T-cell (primary cell): ENCODE measurements around the gene GTF2E1. TPM values are rescaled to one million over a fixed set of nuclear protein-coding genes. Genes with fewer than 3 reads are reported as not detected.

ENCODE experiments used
- ATAC-seq, 4 experiments: fragments of 200-7000 bp in 3 of 4; fragments of 150-1000 bp in 1 of 4; cut with Tn5 transposase; replicated peaks in 1 of 4; 1 replicate in 3 of 4; 2 replicates in 1 of 4; pipeline ENCODE4 v1.10.0; 2021; ENCODE audit warnings: moderate library complexity in 3 of 4, mild to moderate bottlenecking in 2 of 4, moderate number of reproducible peaks in 1 of 4
- CTCF ChIA-PET, 2 donors: fragments of 300-600 bp; sonication (Branson Sonifier 250); formaldehyde crosslinking; loops; one replicate each; lab custom pipeline; 2022; ENCODE audit warnings: antibody characterized with exemption in 2 of 2; lab: Charles Lee
- POLR2A ChIA-PET, 2 donors: fragments of 300-600 bp; sonication (Branson Sonifier 250); formaldehyde crosslinking; loops; one replicate each; lab custom pipeline; 2022; ENCODE audit warnings: antibody characterized with exemption in 2 of 2; lab: Charles Lee
- DNase-seq, 35 experiments: peaks; one replicate each; pipeline versions ENCODE4 v3.0.0 to v3.0.0-alpha.2; 2013 to 2023
- H3K27ac ChIP-seq: one replicate; pipeline ENCODE4 v1.5.1; 2013; ENCODE audit warnings: low read length
- H3K27me3 ChIP-seq, 2 experiments: replicated peaks in 1 of 2; 1 replicate in 1 of 2; 2 replicates in 1 of 2; pipeline versions ENCODE4 v1.6.1 to v1.7.0; 2013; ENCODE audit warnings: low read length in 1 of 2, mixed read lengths in 1 of 2; ENCODE audit not compliant: control insufficient read depth in 2 of 2, insufficient read depth in 2 of 2; ENCODE audit errors: extremely low read depth in 1 of 2
- H3K36me3 ChIP-seq, 2 donors: 1 replicate in 1 of 2; 2 replicates in 1 of 2; pipeline versions ENCODE4 v1.6.1 to v1.7.0; 2013; ENCODE audit warnings: low read length in 1 of 2; ENCODE audit not compliant: control insufficient read depth in 2 of 2, insufficient read depth in 1 of 2; ENCODE audit errors: extremely low read depth in 1 of 2
- H3K4me1 ChIP-seq, 2 experiments: 1 replicate in 1 of 2; 2 replicates in 1 of 2; pipeline versions ENCODE4 v1.6.1 to v1.7.0; 2013; ENCODE audit warnings: low read length in 2 of 2, mixed read lengths in 1 of 2; ENCODE audit not compliant: insufficient read depth in 2 of 2, control insufficient read depth in 1 of 2; ENCODE audit errors: extremely low read depth in 1 of 2
- H3K4me3 ChIP-seq, 2 donors: 1 replicate in 1 of 2; 2 replicates in 1 of 2; pipeline versions ENCODE4 v1.5.1 to v1.7.0; 2013; ENCODE audit warnings: mild to moderate bottlenecking in 2 of 2, low read length in 1 of 2, moderate library complexity in 1 of 2; ENCODE audit not compliant: control insufficient read depth in 1 of 2; ENCODE audit errors: extremely low read depth in 1 of 2
- H3K9me3 ChIP-seq: 2 replicates; pipeline ENCODE4 v1.7.0; 2013
- H3K27ac Mint-ChIP-seq, 2 donors: one replicate each; pipeline ENCODE4 v1.8.0; 2020 to 2021; ENCODE audit warnings: mild to moderate bottlenecking in 2 of 2, mixed read lengths in 2 of 2
- H3K27me3 Mint-ChIP-seq, 2 donors: one replicate each; pipeline ENCODE4 v1.8.0; 2021 to 2022; ENCODE audit warnings: mixed read lengths in 2 of 2
- H3K36me3 Mint-ChIP-seq: one replicate; pipeline ENCODE4 v1.8.0; 2021; ENCODE audit warnings: mixed read lengths
- H3K4me1 Mint-ChIP-seq, 3 donors: one replicate each; pipeline ENCODE4 v1.8.0; 2020 to 2022; ENCODE audit warnings: mixed read lengths in 3 of 3, mild to moderate bottlenecking in 1 of 3
- H3K4me3 Mint-ChIP-seq, 3 donors: one replicate each; pipeline ENCODE4 v1.8.0; 2020 to 2022; ENCODE audit warnings: mild to moderate bottlenecking in 3 of 3, mixed read lengths in 3 of 3, moderate library complexity in 3 of 3
- H3K9me3 Mint-ChIP-seq, 3 donors: one replicate each; pipeline ENCODE4 v1.8.0; 2020 to 2022; ENCODE audit warnings: mixed read lengths in 3 of 3
- WGBS: methylation state at CpG from one replicate; pipeline ENCODE4 v1.1.5; 2013; ENCODE audit warnings: missing lambda C conversion rate; ENCODE audit not compliant: insufficient coverage; 5-methylcytosine and 5-hydroxymethylcytosine counted together
- total RNA-seq, 35 experiments: library from RNA in 6 of 35; stranded (reverse) in 6 of 35; fragments of 120-200 nt in 1 of 35; gene quantifications; one replicate each; pipeline versions ENCODE4 v1.2.1 to v1.2.4 and lab custom pipeline; 2013 to 2026

The GTF2E1 gene
- total RNA-seq, 5 donors from 2014 or later (not counting 1 experiment from before 2014, with no cell fraction given): 13.3 to 28.5 (median 26.0) TPM

DNA sequence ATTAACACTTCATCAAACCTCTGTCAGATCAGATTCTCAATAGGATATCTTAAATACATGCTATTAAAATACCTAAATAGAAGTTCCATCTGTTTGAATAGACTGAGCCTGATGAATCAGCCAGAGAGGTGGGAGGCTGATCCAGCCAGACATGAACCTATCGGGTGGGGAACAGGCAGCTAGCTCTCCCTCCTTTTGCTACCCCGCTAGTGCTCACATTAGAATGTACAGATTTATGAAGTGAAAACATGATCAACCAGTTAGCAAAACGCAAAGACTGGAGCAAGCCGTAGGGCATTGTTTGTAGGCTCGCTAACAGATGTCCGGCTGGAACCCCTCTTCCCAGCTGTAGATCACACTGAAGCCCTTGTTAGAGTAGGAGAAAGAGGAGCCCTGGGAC lies 54.4 kb downstream of the GTF2E1 start:
- Mint-ChIP-seq H3K4me1 (peaks cover 0 to under 1% (median 0%) of the 10 kb centered on the region in 3 donors), H3K27me3 (peaks cover 0 to 9% of the 10 kb centered on the region in 2 donors), H3K27ac (no peak overlapping the region), H3K9me3 (no peaks in the 10 kb centered on the region), H3K4me3 (no peak overlapping the region), H3K36me3 (no peaks in the 10 kb centered on the region)
- POLR2A ChIA-PET: no interaction called here
- Histone ChIP-seq H3K4me1 (no peaks in the 10 kb centered on the region), H3K9me3 (no peaks in the 10 kb centered on the region), H3K4me3 (no peak overlapping the region), H3K27ac (no peak overlapping the region), H3K36me3 (no peaks in the 10 kb centered on the region), H3K27me3 (peaks cover 0 to 3% of the 10 kb centered on the region in 2 experiments)
- no peak for DNase-seq
- WGBS: 100% methylated on average over 1 of the region's 6 CpGs
- CTCF ChIA-PET: no interaction called here
- ATAC-seq: no peak

GRCh38 chr3:120797857-120798256 lies 55.3 kb downstream of the GTF2E1 start:
- CTCF ChIA-PET: interaction anchor here in 1 of 2 donors (0.9 to 1.1 kb wide), 2 partner anchors 9 to 237 kb away, joined by 4 read pairs; no protein-coding TSS in a partner anchor
- H3K9me3 ChIP-seq: no peaks in the 10 kb centered on the region
- H3K36me3 ChIP-seq: no peaks in the 10 kb centered on the region
- H3K27ac ChIP-seq: no peak overlapping the region
- no peak overlapping the region for H3K4me3 Mint-ChIP-seq
- H3K27me3 ChIP-seq: peaks cover 0 to 3% of the 10 kb centered on the region in 2 experiments
- H3K27ac Mint-ChIP-seq: no peak overlapping the region
- H3K27me3 Mint-ChIP-seq: peaks cover 0 to 9% of the 10 kb centered on the region in 2 donors
- H3K4me1 Mint-ChIP-seq: no peaks in the 10 kb centered on the region
- H3K4me3 ChIP-seq: no peak overlapping the region
- WGBS: 100% methylated on average over 1 of the region's 2 CpGs
- H3K9me3 Mint-ChIP-seq: no peaks in the 10 kb centered on the region
- H3K36me3 Mint-ChIP-seq: no peaks in the 10 kb centered on the region
- no peaks in the 10 kb centered on the region for H3K4me1 ChIP-seq
- DNase-seq (no peak), ATAC-seq (no peak)
- POLR2A ChIA-PET: no interaction called here

DNA sequence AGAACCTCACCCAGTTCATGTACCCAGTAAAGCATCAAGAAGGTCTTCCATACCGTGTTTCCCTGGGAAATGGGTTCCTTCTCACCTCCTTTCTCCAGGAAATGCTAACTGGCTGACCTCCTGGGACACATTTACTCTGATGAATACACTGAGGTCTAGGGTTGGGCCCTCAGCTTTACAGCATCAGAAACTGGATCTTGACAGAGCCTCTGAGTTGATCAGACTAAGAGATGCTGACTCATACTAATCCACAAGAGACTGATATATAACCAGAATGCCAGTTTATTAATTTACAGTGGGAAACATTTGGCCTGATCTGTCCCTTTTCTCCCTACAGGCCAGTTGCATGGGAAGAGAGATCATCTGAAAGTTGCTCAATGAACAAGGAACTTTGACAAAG lies 55.8 kb downstream of the GTF2E1 start:
- Histone ChIP-seq H3K27ac (no peak overlapping the region), H3K4me3 (no peak overlapping the region), H3K27me3 (peaks cover 0 to 3% of the 10 kb centered on the region in 2 experiments), H3K9me3 (no peaks in the 10 kb centered on the region), H3K36me3 (no peaks in the 10 kb centered on the region), H3K4me1 (no peaks in the 10 kb centered on the region)
- H3K27ac Mint-ChIP-seq: no peak overlapping the region
- peaks cover 0 to 9% of the 10 kb centered on the region in 2 donors for H3K27me3 Mint-ChIP-seq
- DNase-seq (no peak), ATAC-seq (no peak)
- no peaks in the 10 kb centered on the region for H3K4me1 Mint-ChIP-seq
- no peaks in the 10 kb centered on the region for H3K36me3 Mint-ChIP-seq
- no peak overlapping the region for H3K4me3 Mint-ChIP-seq
- CTCF ChIA-PET: interaction anchor here (0.9 to 1.2 kb wide), 3 partner anchors 9 to 240 kb away, joined by 3 to 4 read pairs (median 4); no protein-coding TSS in a partner anchor
- POLR2A ChIA-PET: no interaction called here
- WGBS: 33% methylated on average over 1 of the region's 1 CpG
- H3K9me3 Mint-ChIP-seq: no peaks in the 10 kb centered on the region

DNA sequence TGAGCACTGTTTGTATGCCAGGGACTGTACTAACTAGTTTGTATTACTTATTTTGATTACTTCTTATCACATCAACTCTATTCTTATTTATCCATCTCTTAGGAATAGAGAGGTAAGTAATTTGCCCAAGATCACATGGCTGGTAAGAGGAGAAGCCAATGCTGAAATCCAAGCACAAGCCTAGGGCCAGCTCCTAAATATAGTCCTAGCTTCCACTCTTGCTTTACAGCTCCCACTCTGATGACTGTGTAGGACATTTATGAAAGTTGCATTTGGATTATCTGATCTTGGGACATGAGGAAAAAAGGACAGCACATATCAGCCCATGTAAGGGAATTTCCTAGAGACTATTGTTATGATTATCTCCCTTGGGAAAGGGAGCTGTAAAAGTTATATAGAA lies 58.1 kb downstream of the GTF2E1 start:
- no peak overlapping the region for H3K27ac Mint-ChIP-seq
- H3K27me3 ChIP-seq: peaks cover 0 to 3% of the 10 kb centered on the region in 2 experiments
- no peak overlapping the region for H3K27ac ChIP-seq
- ChIA-PET CTCF (interaction anchor here (1.1 to 1.7 kb wide), 4 partner anchors 237 to 242 kb away, joined by 3 to 7 read pairs (median 6); no protein-coding TSS in a partner anchor), POLR2A (no interaction called here)
- H3K4me3 Mint-ChIP-seq: no peak overlapping the region
- H3K4me1 Mint-ChIP-seq: no peaks in the 10 kb centered on the region
- no peak for ATAC-seq
- H3K36me3 ChIP-seq: no peaks in the 10 kb centered on the region
- H3K27me3 Mint-ChIP-seq: peaks cover 0 to 9% of the 10 kb centered on the region in 2 donors
- H3K4me3 ChIP-seq: no peak overlapping the region
- no peak for DNase-seq
- H3K4me1 ChIP-seq: no peaks in the 10 kb centered on the region
- H3K36me3 Mint-ChIP-seq: no peaks in the 10 kb centered on the region
- no peaks in the 10 kb centered on the region for H3K9me3 ChIP-seq
- no peaks in the 10 kb centered on the region for H3K9me3 Mint-ChIP-seq

DNA sequence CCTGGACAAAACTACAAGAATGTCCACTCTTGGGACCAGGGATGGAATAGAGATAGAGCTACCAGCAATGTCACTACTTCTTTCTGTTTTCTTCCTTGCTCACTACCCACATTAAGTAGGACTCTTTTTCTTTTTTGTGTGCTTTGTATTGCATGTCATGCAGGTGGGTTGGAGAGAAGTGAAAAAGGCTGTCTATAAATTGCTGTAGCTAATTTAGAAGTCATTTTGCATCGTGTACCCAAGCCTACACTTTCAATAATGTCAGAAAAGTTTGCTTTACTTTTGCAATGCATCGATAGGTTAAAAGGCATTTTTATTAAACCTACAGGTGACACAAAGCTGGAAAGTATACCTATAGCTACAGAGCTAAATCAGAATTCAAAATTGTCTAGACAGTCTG lies 58.9 kb downstream of the GTF2E1 start:
- Histone ChIP-seq H3K36me3 (no peaks in the 10 kb centered on the region), H3K27me3 (peaks cover 0 to 3% of the 10 kb centered on the region in 2 experiments), H3K4me3 (no peak overlapping the region), H3K27ac (no peak overlapping the region), H3K4me1 (no peaks in the 10 kb centered on the region), H3K9me3 (no peaks in the 10 kb centered on the region)
- ATAC-seq (no peak), DNase-seq (no peak)
- no CpG with 5 or more reads among the region's 2 CpGs for WGBS
- Mint-ChIP-seq H3K4me3 (no peak overlapping the region), H3K4me1 (no peaks in the 10 kb centered on the region), H3K36me3 (no peaks in the 10 kb centered on the region), H3K9me3 (no peaks in the 10 kb centered on the region), H3K27ac (no peak overlapping the region), H3K27me3 (peaks cover 2 to 9% of the 10 kb centered on the region in 2 donors)
- POLR2A ChIA-PET: no interaction called here
- CTCF ChIA-PET: interaction anchor here (0.5 to 1.7 kb wide), 4 partner anchors 238 to 379 kb away, joined by 3 to 7 read pairs (median 4); no protein-coding TSS in a partner anchor

GRCh38 chr3:120802916-120803315 lies 60.4 kb downstream of the GTF2E1 start:
- no peaks in the 10 kb centered on the region for H3K4me1 Mint-ChIP-seq
- DNase-seq (no peak), ATAC-seq (no peak)
- no peak overlapping the region for H3K4me3 Mint-ChIP-seq
- Histone ChIP-seq H3K36me3 (no peaks in the 10 kb centered on the region), H3K27me3 (no peaks in the 10 kb centered on the region), H3K9me3 (no peaks in the 10 kb centered on the region), H3K4me3 (no peak overlapping the region), H3K27ac (no peak overlapping the region), H3K4me1 (no peaks in the 10 kb centered on the region)
- H3K27ac Mint-ChIP-seq: no peak overlapping the region
- CTCF ChIA-PET: interaction anchor here (0.6 to 0.7 kb wide), 3 partner anchors 236 to 849 kb away, joined by 3 read pairs; no protein-coding TSS in a partner anchor
- no peaks in the 10 kb centered on the region for H3K9me3 Mint-ChIP-seq
- POLR2A ChIA-PET: no interaction called here
- H3K27me3 Mint-ChIP-seq: peaks cover 2 to 5% of the 10 kb centered on the region in 2 donors
- WGBS: no CpG with 5 or more reads among the region's 3 CpGs
- no peaks in the 10 kb centered on the region for H3K36me3 Mint-ChIP-seq
